HepG2 (cell line): ENCODE results near the gene FNBP1L. TPM values are rescaled to one million over a fixed set of nuclear protein-coding genes. Genes with fewer than 3 reads are reported as not detected.

Experiments used
- FOXP1 ChIP-seq, 2 experiments: fragments of 450-650 bp in 1 of 2; IDR thresholded peaks; 2 replicates each; pipeline ENCODE4 v1.6.1; 2017 to 2018; ENCODE audit warnings: antibody characterized with exemption in 1 of 2
- GFI1 ChIP-seq: sonication (generic); formaldehyde crosslinking; IDR thresholded peaks from 2 replicates; pipeline ENCODE4 v1.5.0; 2020; ENCODE audit warnings: missing genetic modification reagents, mild to moderate bottlenecking, borderline replicate concordance
- REXO4 ChIP-seq: sonication (generic); formaldehyde crosslinking; IDR thresholded peaks from 2 replicates; pipeline ENCODE4 v1.8.0; 2022; ENCODE audit warnings: missing genetic modification reagents, mild to moderate bottlenecking, borderline replicate concordance
- THAP7 ChIP-seq: sonication (generic); formaldehyde crosslinking; IDR thresholded peaks from 2 replicates; pipeline ENCODE4 v1.8.1; 2023; ENCODE audit warnings: mild to moderate bottlenecking, missing genetic modification reagents
- ZBTB4 ChIP-seq: sonication (generic); formaldehyde crosslinking; IDR thresholded peaks from 2 replicates; pipeline ENCODE4 v1.4.0; 2020; ENCODE audit warnings: missing genetic modification reagents, mild to moderate bottlenecking, borderline replicate concordance
- ZBTB49 ChIP-seq: sonication (generic); formaldehyde crosslinking; IDR thresholded peaks from 2 replicates; pipeline ENCODE4 v1.4.0; 2020; ENCODE audit warnings: missing genetic modification reagents, borderline replicate concordance
- ZNF503 ChIP-seq: sonication (generic); formaldehyde crosslinking; IDR thresholded peaks from 2 replicates; pipeline ENCODE4 v1.4.0; 2020; ENCODE audit warnings: missing genetic modification reagents
- ZNF891 ChIP-seq: sonication (generic); formaldehyde crosslinking; IDR thresholded peaks from 2 replicates; pipeline ENCODE4 v1.5.0; 2020; ENCODE audit warnings: mild to moderate bottlenecking, missing genetic modification reagents
- polyA plus RNA-seq, 8 experiments: library from polyadenylated mRNA; depleted of rRNA in 3 of 8; stranded (reverse) in 7 of 8; unstranded in 1 of 8; fragments of >200 nt; fragmentation: Illumina TruSeq in 4 of 8; extraction: Trizol in 4 of 8; gene quantifications; 2 replicates each; pipeline versions ENCODE4 v1.2.1 to v1.2.3, GENCODE V29; 2011 to 2016; ENCODE audit warnings: low read depth in 4 of 8, missing spikeins in 1 of 8, mixed read lengths in 1 of 8; ENCODE audit not compliant: insufficient read depth in 1 of 8
- total RNA-seq, 5 experiments: library from RNA; depleted of rRNA; stranded (reverse); fragments of >200 nt; fragmentation: Illumina TruSeq; extraction: Trizol; gene quantifications; 2 replicates each; pipeline ENCODE4 v1.2.3, GENCODE V29; 2016; ENCODE audit warnings: low read depth in 1 of 5

Gene FNBP1L
- total and polyA plus RNA-seq, 2 of the 13 experiments (the other 11 are each of a cell fraction or from before 2014, with no cell fraction given), result 24.1 to 27.1 TPM

- TF ChIP-seq FOXP1 (IDR thresholded peaks at IDR 0.05), result no peak
- no peak for TF ChIP-seq FOXP1 (CRISPR knock-in tag; IDR thresholded peaks at IDR 0.05)
- no peak for TF ChIP-seq REXO4 (CRISPR knock-in tag)
- no peak for TF ChIP-seq GFI1 (CRISPR knock-in tag)
- TF ChIP-seq ZBTB49 (CRISPR knock-in tag), result no peak
- TF ChIP-seq ZBTB4 (CRISPR knock-in tag), result no peak
- no peak for TF ChIP-seq THAP7 (CRISPR knock-in tag)
- no peak for TF ChIP-seq ZNF891
- no peak for TF ChIP-seq ZNF503
These were observed 98.4 kb downstream of the FNBP1L start (continued) for GRCh38 chr1:93546162-93546863.
